RPMI8226 (cell line): ENCODE data around the gene CCDC24.

Experiments used
- DNase-seq: peaks from one replicate; pipeline ENCODE4 v3.0.0-alpha.2; 2015

Gene CCDC24

DNA sequence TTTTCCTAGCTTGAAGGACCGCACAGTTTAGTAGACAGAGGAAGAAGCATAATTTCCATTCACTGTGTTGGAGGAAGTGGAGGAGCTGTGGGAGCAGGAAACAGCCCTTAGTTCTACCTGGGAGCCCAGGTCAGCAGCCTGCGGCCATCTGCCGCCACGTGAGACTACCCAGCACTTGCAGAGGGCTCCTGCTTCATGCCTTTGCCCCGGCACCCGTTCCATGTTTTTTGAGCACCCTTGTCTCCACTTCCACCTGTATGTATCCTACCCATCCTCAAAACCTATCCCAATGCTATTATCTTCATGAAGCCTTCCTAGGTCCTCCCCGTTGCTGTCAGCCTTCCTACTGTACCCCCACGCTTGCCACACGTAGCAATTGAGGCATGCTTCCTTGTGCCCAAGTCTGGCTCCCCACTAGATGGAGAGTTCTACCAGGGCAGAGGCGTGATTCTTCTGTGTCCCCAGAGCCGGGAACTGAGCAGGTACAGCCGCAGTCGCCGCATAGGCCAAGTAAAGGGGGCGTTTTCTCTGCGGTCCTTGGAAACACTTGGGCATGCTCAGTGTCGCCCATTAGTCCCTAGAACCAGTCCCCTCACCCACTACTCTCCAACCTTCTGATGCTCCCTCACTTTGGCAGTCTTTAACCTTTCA is 38.0 kb downstream of the CCDC24 start:
- no peak for DNase-seq

DNA sequence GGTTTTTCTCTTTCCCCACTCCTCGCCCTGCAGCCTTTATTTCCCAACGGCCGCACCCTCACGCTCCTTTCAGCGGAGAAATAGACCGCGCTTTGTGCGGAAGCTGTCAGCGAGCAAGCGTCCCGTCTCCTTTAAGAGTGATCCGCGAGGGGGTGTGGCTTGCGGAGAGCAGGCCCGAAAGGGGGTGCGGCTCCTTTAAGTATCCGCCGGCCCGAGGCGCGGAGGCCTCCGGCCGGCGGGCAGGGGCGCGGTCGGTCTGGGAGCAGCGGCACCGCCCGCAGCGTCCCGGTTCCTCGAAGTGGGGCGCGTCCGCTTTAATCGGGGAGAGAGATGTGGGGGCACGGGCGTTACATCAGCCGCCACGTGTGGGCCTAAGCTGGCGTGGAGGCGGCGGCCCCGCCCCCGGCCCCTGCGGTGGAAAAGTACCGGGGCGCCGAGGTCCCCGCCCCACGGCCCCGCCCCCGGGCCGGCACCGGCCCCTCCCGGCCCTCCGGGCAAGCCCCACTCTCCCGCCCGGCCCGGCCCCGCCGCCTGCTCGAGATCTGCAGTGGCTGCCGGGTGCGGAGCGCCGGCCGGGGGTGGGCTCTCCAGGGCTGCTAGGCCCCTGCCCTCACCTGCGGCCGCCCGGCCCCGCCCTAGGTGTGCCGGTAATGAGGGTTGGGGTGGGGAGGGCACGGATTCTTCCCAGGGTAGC is 38.7 kb downstream of the CCDC24 start:
- peak; percentile 98 for DNase-seq

DNA sequence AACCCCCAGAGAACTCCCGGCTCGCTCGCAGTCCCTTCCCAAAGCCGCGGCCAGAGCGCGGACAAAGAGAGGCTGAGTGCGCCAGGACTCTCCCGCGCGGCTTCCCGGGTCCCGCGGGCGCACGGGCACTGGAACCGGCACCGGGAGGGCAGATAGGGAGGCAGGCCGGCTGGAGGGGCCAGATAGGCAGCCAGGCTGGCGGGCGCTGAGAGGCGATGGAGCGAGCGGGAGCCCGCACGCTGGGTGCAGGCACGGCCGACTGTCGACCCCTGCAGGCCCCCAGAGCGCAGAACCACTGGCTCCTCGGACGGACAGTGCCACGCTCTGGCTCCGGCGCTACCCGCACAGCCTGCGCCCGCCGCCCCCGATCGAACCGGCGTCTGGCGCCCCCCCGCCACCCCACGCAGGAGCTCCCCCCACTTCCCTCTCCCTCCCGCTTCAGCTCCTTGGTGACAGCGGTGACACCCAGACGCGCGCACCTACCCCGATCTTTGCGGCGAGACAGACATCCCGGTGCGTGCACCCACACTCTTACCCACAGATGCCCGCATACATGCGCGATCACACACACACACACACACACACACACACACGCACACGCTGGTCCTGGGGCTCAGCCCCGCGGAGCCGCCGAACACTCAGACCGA is 39.3 kb downstream of the CCDC24 start:
- peak; percentile 69 for DNase-seq

DNA sequence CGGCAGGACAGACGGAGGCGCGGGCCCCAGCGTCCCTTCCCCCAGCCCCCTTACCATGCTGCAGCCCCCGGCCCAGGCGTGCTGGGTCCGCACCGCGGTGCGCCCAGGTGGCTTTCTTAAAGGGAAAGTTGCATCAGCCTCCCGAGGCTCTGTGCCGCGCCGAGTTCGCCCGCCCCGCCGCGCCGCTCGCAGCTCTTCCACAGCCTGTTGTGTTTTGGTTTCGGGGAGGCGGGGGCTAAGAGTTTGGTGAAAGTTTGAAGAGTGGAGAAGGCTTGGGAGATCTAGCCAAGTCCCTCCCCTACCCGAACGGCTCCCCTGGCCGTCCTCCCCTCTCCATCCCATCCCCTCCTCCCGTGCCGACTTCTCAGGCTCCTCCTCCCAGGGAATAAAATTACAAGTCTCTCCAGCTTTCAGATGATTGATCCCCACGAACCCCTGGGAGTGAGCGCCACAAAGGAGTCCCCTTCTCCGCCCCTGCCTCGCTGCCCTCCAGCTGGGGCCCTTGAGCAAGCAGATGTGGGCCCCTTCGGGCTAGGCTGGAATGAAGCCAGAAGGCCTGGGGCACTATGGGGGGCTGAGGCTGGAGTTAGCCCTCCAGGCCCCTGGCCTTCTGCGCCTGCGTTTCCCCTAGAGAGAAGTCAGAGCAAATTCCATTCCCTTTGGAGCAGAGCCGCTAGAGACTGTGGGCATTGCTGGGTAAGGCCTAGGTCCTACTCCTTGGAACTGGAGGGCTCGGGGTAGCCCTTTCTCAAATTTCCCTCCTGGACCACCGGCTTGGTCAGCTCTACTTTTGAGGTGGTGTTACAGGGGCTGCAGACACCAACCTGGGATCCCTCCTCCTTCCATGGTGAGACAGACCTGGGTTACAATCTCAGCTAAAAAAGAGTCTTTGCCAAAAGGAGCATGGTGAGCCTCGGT is 40.1 kb downstream of the CCDC24 start, which contains the start of gene SLC6A9:
Gene SLC6A9, minus strand, starts transcription at position 211 of the 918 bp plus-strand sequence. CDS start 7,185 bp downstream, outside the sequence.
- peak; percentile 73 for DNase-seq

DNA sequence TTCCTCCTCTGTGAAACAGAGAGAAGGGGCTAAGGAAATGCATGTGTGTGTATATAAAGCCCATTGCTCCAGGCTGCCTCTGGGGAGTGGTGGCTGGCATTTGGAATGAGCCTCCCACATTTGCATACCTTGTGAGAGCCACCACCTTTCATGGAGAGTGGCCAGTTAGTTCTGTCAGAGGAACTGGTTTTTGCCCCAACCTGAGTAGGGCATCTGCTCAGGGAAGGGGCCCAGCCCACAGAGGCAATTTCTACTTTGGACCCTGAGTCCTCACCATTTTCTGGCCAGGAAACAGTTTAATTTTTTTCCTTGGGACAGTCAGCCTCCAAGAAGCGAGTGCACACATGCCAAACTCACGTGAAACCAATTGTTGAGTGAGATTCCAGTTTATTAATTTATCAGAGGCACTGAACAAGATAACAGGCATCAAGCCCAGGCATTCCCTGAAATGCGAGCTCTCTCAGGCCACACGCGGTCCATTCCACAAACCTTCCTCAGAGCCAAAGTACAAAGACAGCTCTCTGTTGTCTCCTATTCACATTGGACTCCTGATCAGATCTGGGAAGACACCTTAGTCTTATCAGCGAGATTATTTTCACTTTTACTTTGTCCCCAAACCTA is 40.9 kb downstream of the CCDC24 start:
- DNase-seq: peak; percentile 39

DNA sequence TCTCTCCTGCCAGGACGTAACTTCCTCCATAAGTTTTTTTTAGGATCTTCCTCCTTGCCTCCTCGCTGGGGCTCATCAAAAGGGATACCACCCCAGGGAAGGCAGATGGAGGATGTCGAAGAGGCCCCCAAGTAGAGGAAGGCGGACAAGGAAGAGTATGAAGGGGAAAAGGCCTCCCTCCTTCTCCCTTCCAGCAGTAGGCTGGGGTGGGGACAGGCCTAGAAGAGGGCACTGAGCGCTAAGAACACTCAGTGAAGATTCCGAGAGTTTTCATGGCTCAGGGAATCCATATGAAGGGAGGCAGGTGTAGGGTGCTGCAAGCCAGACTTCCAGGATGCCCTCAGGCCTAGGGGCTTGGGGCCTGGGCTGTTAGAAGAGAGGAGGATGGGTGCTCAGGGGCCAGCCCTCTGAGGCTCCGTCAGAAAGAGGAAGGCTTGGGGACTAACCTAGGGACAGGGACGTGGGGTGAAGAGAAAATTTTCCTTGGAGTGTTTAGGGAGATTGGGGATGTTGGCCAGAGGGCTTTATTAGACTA is 41.7 kb downstream of the CCDC24 start:
- no peak for DNase-seq

DNA sequence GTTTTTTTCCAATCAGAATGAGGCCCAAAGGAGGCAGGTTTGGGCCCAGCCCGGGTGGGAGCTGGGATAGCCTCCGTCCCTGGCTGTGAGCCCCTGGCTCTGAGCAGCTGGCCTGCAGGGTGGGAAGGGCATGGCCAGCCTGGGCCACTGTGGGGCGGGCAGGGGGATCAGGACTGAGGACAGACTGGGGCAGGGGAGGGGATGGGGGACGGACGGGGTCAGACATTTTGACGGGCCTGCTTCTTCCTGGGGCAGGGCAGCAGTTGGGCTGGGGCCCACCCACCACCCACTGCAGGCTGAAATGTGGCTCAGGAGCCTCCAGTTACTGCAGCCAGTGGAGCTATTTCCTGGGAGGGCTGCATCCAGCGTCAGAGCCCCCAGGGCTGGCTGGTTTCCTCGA is 42.4 kb downstream of the CCDC24 start:
- no peak for DNase-seq

DNA sequence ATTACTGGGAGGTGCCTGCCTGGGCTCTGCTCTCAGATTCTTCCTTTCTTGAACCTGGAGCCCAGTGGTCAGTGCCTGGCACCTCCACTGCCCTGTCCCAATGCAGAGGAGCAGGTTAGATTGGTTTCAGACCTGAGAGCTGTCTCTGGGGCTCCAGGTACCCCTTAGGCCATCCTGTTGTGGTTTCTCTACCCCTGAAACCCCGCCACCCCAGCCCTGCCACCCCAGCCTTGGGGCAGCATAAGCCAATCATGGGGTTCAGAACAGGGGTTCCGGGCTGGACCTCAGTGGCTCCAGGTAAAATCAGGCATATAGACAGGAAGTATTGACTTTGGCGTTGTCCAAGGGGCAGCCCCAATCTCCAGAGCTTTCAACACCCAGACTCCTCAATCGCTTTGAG is 43.0 kb downstream of the CCDC24 start:
- no peak for DNase-seq

DNA sequence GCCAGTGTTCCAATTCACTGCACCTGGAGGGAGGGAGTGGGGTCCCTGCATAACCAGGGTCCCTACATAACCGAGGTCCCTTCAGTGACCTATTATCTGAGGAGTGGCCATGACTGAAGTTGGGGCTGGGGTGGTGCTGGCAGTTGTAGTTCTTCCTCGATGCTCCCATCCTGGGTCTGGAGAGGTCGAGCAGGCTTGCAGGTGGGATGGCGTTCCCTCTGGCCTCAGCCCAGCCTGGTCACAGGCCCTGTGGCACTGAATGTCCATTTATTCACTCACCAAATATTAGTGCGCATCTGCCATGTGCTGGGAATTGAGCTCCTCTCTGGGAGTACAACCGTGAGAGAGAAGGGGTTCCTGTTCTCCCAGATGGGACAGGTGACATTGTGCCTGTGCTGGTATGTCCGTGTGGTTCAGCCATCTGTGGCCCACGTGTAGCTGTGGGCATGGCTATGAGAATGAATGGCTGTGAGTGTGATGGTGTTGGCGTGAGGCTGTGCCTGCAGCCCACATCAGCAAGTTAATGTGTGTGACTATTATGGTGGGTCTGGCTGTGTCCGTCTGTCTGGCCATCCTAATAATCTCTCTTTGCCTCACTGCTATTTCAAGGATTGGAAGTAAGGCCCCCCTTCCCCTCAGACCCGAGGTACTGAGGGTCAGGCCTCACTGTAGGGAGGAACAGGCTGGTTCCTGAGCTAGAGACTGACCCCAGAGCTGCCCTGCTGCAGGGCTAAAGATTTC is 43.7 kb downstream of the CCDC24 start:
- no peak for DNase-seq

DNA sequence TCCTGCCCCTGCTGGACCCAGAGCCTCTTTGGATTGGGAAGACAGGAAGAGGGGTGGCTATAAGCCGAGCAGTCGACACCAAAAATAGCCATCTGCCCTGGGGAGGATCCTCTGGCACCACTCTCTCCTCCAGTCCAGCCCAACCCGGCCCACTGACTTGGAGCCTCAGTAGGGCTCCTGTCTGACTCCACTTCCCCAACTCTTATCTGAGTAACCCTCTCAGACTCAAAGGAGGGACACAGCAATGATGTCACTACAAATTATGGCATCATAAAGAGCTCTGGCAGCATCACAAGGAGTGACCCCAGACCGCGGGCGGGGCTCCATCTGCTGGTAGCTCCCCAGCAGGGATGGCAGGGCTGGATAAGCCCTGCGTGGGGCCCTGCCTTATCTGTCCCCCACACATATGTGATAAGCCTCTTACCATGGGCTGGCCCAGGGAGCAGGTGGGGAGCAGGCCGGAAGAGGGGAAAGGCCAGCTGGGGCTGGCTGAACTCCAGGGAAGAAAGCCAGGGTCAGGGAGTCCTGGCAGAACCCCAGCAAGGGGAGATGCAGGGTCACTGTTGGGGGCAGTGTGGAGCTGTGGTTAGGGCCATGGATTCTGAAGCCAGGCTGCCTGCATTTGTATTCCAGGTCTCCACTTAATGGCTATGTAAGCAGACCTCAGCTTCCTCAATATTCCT is 44.5 kb downstream of the CCDC24 start:
- DNase-seq: peak; percentile 23

DNA sequence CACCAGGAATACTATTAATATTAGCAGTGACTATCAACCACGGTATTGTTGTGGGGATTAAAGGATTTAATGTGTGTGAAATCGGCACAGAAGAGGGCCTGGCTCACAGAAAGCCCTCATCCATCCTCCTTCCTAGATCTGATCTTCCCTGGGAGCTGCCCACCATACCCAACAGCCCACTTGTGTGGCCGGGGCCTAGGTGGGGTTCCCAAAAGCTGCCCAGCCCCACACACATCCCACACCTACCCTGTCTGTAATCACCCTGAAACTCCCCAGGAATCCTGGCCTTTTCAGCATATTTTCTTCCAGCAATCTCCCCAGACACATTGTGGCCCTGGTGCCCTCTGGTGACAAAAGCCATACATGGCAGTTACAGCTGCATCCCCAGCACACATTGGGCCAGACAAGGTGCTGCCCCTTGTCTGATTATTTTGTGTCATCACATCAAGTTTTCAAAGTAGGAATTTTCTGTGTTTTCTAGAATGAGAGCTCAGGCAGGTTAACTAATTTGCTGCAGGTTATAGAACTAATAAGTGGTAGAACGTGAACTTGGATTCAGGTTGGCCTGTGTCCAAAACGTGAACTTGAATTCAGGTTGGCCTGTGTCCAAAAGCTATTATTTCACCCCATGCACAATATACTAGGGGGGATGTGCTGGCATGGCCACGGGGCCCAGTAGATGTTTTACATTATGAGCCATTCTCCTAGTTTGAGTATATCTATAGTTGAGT is 45.2 kb downstream of the CCDC24 start:
- DNase-seq: peak; percentile 85

DNA sequence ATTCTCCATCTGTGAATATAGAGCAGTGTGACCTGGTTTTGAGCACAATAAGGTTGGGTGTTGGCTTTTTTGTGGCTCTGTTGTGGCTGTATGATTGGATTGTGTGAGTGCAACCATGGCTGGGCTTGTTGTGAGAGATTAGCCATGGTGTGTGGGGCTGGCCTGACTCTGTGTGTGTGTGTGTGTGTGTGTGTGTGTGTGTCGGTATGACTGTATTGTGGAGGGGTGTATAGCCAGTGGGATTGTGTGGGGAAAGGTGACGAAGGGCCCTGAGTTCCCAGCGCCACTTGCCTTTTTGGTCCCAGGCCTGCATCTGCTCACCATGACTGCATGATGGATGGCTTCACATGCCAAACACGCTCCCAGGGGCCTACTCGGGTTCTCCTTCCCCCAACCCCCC is 45.8 kb downstream of the CCDC24 start:
- no peak for DNase-seq

DNA sequence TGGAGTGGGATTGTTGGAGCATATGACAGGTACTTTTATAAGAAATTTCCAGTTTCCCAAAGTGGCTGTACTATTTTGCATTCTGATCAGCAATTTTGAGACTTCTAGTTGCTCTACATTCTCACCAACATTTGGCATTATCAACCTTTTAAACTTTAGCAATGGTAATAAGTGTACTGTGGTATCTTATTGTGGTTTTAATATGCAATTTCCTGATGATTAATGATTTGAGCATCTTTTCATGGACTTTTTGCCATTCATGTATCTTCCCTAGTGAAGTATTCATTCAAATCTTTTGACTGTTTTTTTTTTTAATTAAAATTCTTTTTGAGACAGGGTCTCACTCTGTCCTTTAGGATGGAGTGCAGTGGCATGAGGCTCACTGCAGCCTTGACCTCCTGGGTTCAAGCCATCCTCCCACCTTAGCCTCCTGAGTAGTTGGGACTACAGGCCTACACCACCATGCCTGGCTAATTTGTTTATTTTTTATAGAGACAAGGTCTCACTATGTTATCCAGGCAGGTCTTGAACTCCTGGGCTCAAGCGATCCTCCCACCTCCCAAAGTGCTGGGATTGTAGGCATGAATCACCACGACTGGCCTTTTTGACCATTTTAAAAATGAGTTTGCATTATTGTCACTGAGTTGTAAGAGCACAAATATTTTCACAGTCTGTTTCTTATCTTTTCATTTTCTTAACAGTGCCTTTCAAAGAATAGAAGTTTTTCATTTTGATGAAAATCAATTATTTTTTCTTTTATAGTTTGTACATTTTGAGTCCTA is 47.7 kb downstream of the CCDC24 start:
- DNase-seq: no peak

DNA sequence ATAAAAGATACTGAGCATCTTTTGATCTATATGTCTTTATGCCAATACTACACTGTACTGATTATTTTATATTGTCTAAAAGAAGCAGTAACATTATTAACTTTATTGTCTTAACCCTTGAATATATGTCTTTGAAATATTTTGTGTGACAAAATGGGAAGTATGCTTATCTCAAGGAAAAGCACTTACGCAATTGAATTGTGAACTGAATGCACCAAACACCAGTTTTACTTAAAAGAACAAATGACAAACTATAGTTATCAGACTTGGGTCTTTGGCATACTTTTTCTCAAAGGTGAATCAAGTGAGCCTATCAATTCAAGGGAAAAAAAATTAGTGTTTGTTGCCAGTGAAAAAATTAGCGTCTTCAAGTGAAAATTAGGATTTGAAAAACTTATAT is 49.0 kb downstream of the CCDC24 start:
- no peak for DNase-seq

DNA sequence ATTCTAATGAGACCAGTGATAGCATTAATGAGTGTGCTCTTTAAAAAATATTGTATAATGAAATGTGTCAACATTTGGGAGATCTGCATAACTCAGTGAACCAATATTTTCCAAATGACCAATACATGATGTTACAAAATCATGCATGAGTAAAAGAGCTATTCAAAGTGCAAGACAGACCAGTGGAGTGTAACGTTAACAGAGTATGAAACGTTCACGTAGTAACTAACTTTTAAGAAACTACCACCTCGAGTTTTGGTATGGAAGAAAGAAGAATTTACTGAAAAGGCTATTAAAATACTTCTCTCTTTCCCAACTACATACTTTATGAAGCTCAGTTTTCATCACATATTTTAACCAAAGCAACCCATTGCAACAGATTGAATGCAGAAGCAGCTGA is 49.4 kb downstream of the CCDC24 start:
- DNase-seq: no peak

DNA sequence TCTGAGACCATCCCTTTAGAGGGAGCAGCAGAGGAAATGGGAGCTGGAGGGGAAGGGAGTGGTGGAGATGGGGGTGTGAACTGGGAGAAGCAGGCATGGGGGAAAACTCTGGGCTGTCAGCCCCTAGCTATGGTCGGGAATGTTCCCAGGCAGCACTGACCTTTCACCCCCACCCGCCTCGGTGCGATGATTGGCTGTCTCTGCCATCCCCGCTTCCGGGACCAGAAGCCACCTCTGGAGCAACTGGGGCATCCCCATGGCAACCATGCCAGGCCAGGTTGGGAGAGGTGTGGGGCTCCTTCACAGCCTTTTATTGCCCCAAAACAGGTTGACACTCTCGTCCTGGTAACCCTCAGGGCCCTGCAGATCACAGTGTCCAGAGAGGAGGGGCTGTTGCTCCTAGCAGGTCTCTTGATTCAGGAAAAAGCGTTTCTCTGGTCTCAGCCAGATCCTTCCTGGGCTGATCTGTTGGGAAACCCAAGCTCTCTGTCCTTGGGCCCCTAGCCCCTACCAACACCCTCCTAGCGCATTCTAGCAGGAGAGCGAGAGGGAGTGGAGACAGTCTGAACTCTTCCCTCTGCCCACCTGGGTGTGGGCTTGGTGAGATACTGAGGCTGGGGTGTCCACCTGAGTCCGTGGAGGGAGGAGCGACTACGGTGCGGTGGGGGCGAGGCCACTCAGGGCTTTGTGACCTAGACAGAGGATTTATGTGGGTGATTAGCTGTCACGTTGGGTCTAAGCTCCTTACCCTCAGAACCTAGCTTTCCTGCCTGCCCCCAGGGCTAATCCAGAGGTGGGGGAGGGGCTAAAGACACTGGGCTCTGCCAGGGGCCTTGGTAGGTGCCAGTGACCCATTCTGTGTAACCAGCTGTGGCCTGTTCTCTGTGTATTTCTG is 52.0 kb downstream of the CCDC24 start:
- DNase-seq: no peak

DNA sequence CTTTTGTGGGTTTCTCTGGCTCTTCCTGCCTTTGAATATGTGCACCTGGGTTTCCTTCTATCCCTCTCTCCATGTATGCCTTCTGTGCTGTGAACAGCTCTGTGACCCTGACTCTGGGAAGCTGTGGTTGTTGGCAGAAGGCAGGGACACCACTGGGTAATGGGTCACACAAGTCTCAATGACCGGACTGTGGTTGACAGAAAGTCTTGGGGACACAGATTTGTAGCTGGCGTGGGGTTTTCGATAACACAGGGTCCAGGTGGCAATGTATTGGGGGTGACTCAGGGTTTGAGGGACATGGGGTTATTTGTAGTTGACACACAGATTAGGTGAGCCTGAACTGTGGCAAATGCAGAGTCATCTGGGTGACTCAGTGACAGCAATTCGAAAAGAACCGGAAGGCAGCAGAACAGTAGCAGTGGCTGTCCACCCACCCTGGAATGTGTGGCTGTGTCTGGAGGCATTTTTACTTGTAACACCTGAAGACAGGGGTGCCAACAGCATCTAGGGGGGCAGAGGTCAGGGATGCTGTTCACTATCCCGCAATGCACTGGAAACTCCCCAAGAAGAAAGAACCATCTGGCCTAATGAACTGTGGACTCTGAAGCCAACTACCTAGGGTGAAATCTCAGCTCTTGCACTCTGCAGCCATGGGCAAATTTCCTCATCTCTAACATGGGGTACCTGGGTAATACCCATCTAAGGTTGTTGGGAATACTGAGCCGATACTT is 52.8 kb downstream of the CCDC24 start:
- DNase-seq: no peak

DNA sequence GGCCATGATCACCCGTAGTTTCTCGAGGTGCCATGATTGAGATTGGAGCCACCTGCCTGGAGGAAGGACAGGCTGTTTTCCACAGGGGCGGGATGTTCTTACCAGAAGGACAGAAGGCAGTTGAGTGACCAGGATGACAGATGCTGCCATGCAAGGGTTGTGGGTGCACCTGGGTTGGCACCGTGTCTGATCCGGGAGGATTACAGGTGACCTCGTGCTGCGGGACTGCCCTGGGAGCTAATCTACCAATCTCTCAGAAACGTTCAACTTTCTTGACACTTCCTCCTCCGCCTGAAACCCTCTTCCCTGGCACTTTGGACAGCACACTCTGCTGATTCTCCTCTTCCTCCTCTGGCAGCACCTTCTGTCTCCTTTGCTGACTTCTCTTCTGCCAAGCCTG is 53.7 kb downstream of the CCDC24 start:
- DNase-seq: no peak
